Measurements from ENCODE around the gene SHB.

- TF ChIP-seq, protein P1, sequence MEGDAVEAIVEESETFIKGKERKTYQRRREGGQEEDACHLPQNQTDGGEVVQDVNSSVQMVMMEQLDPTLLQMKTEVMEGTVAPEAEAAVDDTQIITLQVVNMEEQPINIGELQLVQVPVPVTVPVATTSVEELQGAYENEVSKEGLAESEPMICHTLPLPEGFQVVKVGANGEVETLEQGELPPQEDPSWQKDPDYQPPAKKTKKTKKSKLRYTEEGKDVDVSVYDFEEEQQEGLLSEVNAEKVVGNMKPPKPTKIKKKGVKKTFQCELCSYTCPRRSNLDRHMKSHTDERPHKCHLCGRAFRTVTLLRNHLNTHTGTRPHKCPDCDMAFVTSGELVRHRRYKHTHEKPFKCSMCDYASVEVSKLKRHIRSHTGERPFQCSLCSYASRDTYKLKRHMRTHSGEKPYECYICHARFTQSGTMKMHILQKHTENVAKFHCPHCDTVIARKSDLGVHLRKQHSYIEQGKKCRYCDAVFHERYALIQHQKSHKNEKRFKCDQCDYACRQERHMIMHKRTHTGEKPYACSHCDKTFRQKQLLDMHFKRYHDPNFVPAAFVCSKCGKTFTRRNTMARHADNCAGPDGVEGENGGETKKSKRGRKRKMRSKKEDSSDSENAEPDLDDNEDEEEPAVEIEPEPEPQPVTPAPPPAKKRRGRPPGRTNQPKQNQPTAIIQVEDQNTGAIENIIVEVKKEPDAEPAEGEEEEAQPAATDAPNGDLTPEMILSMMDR (IDR thresholded peaks at IDR 0.05), result no peak
- TF ChIP-seq POLR2A (IDR thresholded peaks at IDR 0.05), result no peak
Observed at GRCh38 chr9:38110476-38110875, 41.4 kb upstream of the SHB start.

Data from thyroid gland (tissue), 4 donors.